ENCODE data around the gene SMPD3. TPM values are rescaled to one million over a fixed set of nuclear protein-coding genes. Genes with fewer than 3 reads are reported as not detected.
A peak's percentile ranks its signal among the peaks of the same experiment; 100 is the strongest.

Gene SMPD3
- total and polyA plus RNA-seq, 2 of the 8 experiments (the other 6 are each of a cell fraction or from before 2014, with no cell fraction given) = 0.39 to 1.3 TPM

DNA sequence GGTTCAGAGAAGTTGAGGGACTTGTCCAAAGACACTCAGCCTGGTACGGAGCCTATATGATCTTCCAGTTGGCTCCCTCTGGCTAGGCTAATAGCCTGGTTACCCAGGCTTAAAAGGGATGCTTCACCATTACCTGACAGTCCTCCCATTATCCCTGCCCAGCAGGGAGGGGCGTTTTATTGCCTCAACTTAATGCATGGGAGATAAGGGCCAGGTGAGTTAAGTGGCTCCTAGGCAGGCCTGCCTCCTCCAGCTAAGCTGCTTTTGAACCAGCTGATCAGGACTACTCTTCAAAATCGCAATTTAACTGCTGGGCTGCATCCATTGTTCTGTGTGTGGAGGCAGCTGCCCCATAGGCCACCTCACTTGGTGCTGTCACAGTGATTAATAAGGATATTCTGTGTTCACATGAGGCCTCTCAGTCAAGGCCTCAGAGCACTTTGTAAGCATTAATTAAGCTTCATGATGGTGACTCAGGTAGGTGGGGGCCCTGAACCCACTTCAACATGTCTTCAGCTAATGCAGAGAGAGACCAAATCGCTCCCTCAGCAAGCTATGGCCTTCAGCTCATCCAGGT is 27.9 kb downstream of the SMPD3 start:
- Histone ChIP-seq H3K9ac (replicated peaks in 1 of 4; ENCODE audit: extremely low read depth in 1 of 4, low read depth in 3 of 4, low read length in 3 of 4) (peak overlapping the region in 1 of 4 experiments; percentile 17; a peak in 1 of 7 replicates), H2BK5ac (ENCODE audit: low read depth, low read length) (no peak overlapping the region), H3K18ac (ENCODE audit: extremely low read depth, low read length) (no peak overlapping the region), H3K79me2 (ENCODE audit: control insufficient read depth in 1 of 2, insufficient read depth in 2 of 2, low read length in 2 of 2) (no peaks in the 10 kb centered on the region), H2AFZ (ENCODE audit: low read length) (no peak overlapping the region), H3K4me3 (ENCODE audit: extremely low read depth in 1 of 4, insufficient read depth in 2 of 4, low read depth in 3 of 4, low read length in 4 of 4) (no peak overlapping the region), H3K36me3 (ENCODE audit: control insufficient read depth in 2 of 4, insufficient read depth in 4 of 4, low read length in 3 of 4) (no peaks in the 10 kb centered on the region), H2BK15ac (ENCODE audit: low read length) (no peak overlapping the region), H3K56ac (replicated peaks; ENCODE audit: insufficient read length, low read depth, low read length) (no peak overlapping the region), H3K4me2 (ENCODE audit: insufficient read depth in 1 of 2, low read depth in 2 of 2, low read length in 2 of 2) (no peak overlapping the region), H2BK20ac (ENCODE audit: low read length) (no peak overlapping the region), H4K20me1 (replicated peaks in 1 of 2; ENCODE audit: control insufficient read depth in 1 of 2, insufficient read depth in 2 of 2, low read length in 2 of 2) (no peaks in the 10 kb centered on the region), H3K14ac (ENCODE audit: insufficient read length) (no peak overlapping the region), H3K27me3 (replicated peaks in 1 of 4; ENCODE audit: control insufficient read depth in 3 of 4, extremely low read depth in 1 of 4, insufficient read depth in 3 of 4, low read length in 3 of 4) (no peaks in the 10 kb centered on the region; a peak in 1 of 7 replicates), H4K5ac (ENCODE audit: insufficient read length, low read depth, low read length) (no peak overlapping the region), H4K8ac (ENCODE audit: extremely low read depth, insufficient read depth, low read length) (no peak overlapping the region), H4K91ac (replicated peaks; ENCODE audit: insufficient read length, low read length) (no peak overlapping the region), H2BK120ac (replicated peaks; ENCODE audit: low read depth, low read length) (no peak overlapping the region), H3K4me1 (replicated peaks in 1 of 4; ENCODE audit: control insufficient read depth in 3 of 4, insufficient read depth in 4 of 4, low read length in 3 of 4) (peaks cover 0 to 5% (median 1%) of the 10 kb centered on the region in 4 experiments; a peak in 2 of 7 replicates), H2BK12ac (ENCODE audit: low read depth, low read length) (no peak overlapping the region), H3K23ac (ENCODE audit: insufficient read length) (no peak overlapping the region), H3K9me3 (ENCODE audit: insufficient read depth in 2 of 2, low read depth in 1 of 2, low read length in 1 of 2) (no peaks in the 10 kb centered on the region), H3K23me2 (ENCODE audit: low read depth, low read length) (no peaks in the 10 kb centered on the region), H2AK5ac (ENCODE audit: low read depth, low read length) (no peak overlapping the region), H3K27ac (ENCODE audit: low read depth, low read length) (no peak overlapping the region), H3K4ac (replicated peaks; ENCODE audit: insufficient read length, low read depth, low read length) (no peak overlapping the region), H3K79me1 (ENCODE audit: low read depth, low read length) (no peaks in the 10 kb centered on the region)
- WGBS, 2 experiments (ENCODE audit: extremely low coverage in 1 of 2, insufficient coverage in 1 of 2, insufficient read length in 1 of 2, insufficient replicate concordance in 2 of 2, low coverage in 1 of 2, low lambda C conversion rate in 2 of 2, missing lambda C conversion rate in 1 of 2) = 88% methylated on average over 4 of the region's 4 CpGs; no CpG with 5 or more reads in 1 of the 2 experiments
- POLR2A ChIA-PET (ENCODE audit: partially characterized antibody) = interaction anchor here (1.1 kb wide), 1 partner anchor 11 kb away, joined by 5 read pairs; no protein-coding TSS in a partner anchor
- CTCF ChIA-PET (ENCODE audit: partially characterized antibody) = interaction anchor here (0.9 to 8.4 kb wide), 10 partner anchors 11 to 91 kb away, joined by 3 to 54 read pairs (median 4); no protein-coding TSS in a partner anchor
- DNase-seq (ENCODE audit: low read depth in 1 of 2, low spot score in 2 of 2) (no peak), FAIRE-seq (no peak)
- TF ChIP-seq TBP (IDR thresholded peaks at IDR 0.05; ENCODE audit: low read depth, low read length) (no peak), KDM5A (IDR thresholded peaks at IDR 0.05; ENCODE audit: low read length) (no peak), YY1 (IDR thresholded peaks at IDR 0.05; ENCODE audit: low read depth, low read length) (no peak), JUN (IDR thresholded peaks at IDR 0.05; ENCODE audit: low read depth, low read length) (no peak), SP4 (IDR thresholded peaks at IDR 0.05; ENCODE audit: low read length) (no peak), CTBP2 (IDR thresholded peaks at IDR 0.05; ENCODE audit: borderline replicate concordance, insufficient read depth, insufficient read length, low read length) (no peak), RFX5 (IDR thresholded peaks at IDR 0.05; ENCODE audit: borderline replicate concordance, low read depth, low read length) (no peak), CHD2 (IDR thresholded peaks at IDR 0.05; ENCODE audit: low read length) (no peak), SIN3A (conservative IDR thresholded peaks at IDR 0.05 in 1 of 2, IDR thresholded peaks at IDR 0.05 in 1 of 2; ENCODE audit: low read depth in 1 of 2, low read length in 2 of 2) (no peak), BCL11A (IDR thresholded peaks at IDR 0.05; ENCODE audit: low read depth in 2 of 2, low read length in 2 of 2) (no peak), SRF (IDR thresholded peaks at IDR 0.05; ENCODE audit: low read depth, low read length) (no peak), TCF12 (IDR thresholded peaks at IDR 0.05; ENCODE audit: low read depth, low read length) (no peak), CBX8 (IDR thresholded peaks at IDR 0.05; ENCODE audit: borderline replicate concordance, low read depth, low read length) (no peak)
- TF ChIP-seq, protein P1, sequence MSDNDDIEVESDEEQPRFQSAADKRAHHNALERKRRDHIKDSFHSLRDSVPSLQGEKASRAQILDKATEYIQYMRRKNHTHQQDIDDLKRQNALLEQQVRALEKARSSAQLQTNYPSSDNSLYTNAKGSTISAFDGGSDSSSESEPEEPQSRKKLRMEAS (IDR thresholded peaks at IDR 0.05) = no peak
